CD4-positive, alpha-beta T cell (primary cell): ENCODE results near the gene GGTA1. TPM values are rescaled to one million over a fixed set of nuclear protein-coding genes. Genes with fewer than 3 reads are reported as not detected.

Source experiments
- ATAC-seq: fragments of 200-7000 bp; cut with Tn5 transposase; one replicate; pipeline ENCODE4 v1.10.0; 2022; ENCODE audit warnings: mild to moderate bottlenecking; ENCODE audit not compliant: poor library complexity
- CTCF ChIA-PET: fragments of 350-600 bp; sonication (Branson Sonifier 250); formaldehyde crosslinking; loops from one replicate; lab custom pipeline; 2021; ENCODE audit warnings: antibody characterized with exemption, inconsistent platforms; lab: Charles Lee
- POLR2A ChIA-PET: fragments of 350-600 bp; sonication (Branson Sonifier 250); formaldehyde crosslinking; loops from one replicate; lab custom pipeline; 2021; ENCODE audit warnings: antibody characterized with exemption, inconsistent platforms; lab: Charles Lee
- DNase-seq, 14 experiments: peaks; one replicate each; pipeline ENCODE4 v3.0.0-alpha.2; 2013 to 2020; ENCODE audit warnings: mixed read lengths in 2 of 14
- H3K27ac ChIP-seq, 2 donors: one replicate each; pipeline versions ENCODE4 v1.5.1 to v1.7.0; 2013; ENCODE audit warnings: low read length in 2 of 2, low read depth in 1 of 2, mild to moderate bottlenecking in 1 of 2
- H3K27me3 ChIP-seq, 2 experiments: 1 replicate in 1 of 2; 2 replicates in 1 of 2; pipeline versions ENCODE4 v1.6.1 to v1.7.0; 2013; ENCODE audit warnings: low read length in 2 of 2, control low read depth in 1 of 2, mild to moderate bottlenecking in 1 of 2, moderate library complexity in 1 of 2; ENCODE audit not compliant: insufficient read depth in 2 of 2, control insufficient read depth in 1 of 2
- H3K36me3 ChIP-seq: one replicate; pipeline ENCODE4 v1.6.1; 2013; ENCODE audit warnings: low read length, control low read depth; ENCODE audit not compliant: insufficient read depth
- H3K4me1 ChIP-seq: one replicate; pipeline ENCODE4 v1.6.1; 2013; ENCODE audit warnings: low read length, control low read depth; ENCODE audit not compliant: insufficient read depth
- H3K4me3 ChIP-seq: one replicate; pipeline ENCODE4 v1.5.1; 2013; ENCODE audit warnings: mild to moderate bottlenecking, low read length, moderate library complexity
- H3K9me3 ChIP-seq, 2 experiments: 1 replicate in 1 of 2; 2 replicates in 1 of 2; pipeline versions ENCODE4 v1.6.1 to v1.7.0; 2013; ENCODE audit warnings: low read length in 2 of 2, mild to moderate bottlenecking in 2 of 2, control low read depth in 1 of 2, moderate library complexity in 1 of 2; ENCODE audit not compliant: control insufficient read depth in 1 of 2, insufficient read depth in 1 of 2
- H3K27ac Mint-ChIP-seq: one replicate; pipeline ENCODE4 v1.8.0; 2020; ENCODE audit warnings: mixed read lengths
- H3K27me3 Mint-ChIP-seq: one replicate; pipeline ENCODE4 v1.8.0; 2021; ENCODE audit warnings: mixed read lengths
- H3K36me3 Mint-ChIP-seq: one replicate; pipeline ENCODE4 v1.8.0; 2021; ENCODE audit warnings: low read depth, mixed read lengths
- H3K4me1 Mint-ChIP-seq: one replicate; pipeline ENCODE4 v1.8.0; 2021; ENCODE audit warnings: low read depth, mixed read lengths
- H3K4me3 Mint-ChIP-seq: one replicate; pipeline ENCODE4 v1.8.0; 2020; ENCODE audit warnings: mild to moderate bottlenecking, mixed read lengths
- H3K9me3 Mint-ChIP-seq: one replicate; pipeline ENCODE4 v1.8.0; 2020; ENCODE audit warnings: mixed read lengths
- CTCF ChIP-seq: fragments of 200-600 bp; IDR thresholded peaks from one replicate; pipeline ENCODE4 v1.8.0; 2022; ENCODE audit warnings: antibody characterized with exemption, mild to moderate bottlenecking
- intact Hi-C, 2 experiments: fragments of 100-400 bp; cut with DNase I in 1 of 2; cut with micrococcal nuclease in 1 of 2; formaldehyde crosslinking; loops; one replicate each; pipeline versions ENCODE4 v1.15.1 to v1.9.0; 2023 to 2025; cut with DNase I, micrococcal nuclease
- total RNA-seq, 174 experiments: library from RNA in 2 of 174; stranded (reverse) in 2 of 174; gene quantifications; one replicate each; pipeline ENCODE4 v1.2.3 and lab custom pipeline; 2021 to 2026

Gene GGTA1
- total RNA-seq, 2 experiments from 2014 or later = not detected

- no peaks in the 10 kb centered on the region for H3K4me1 Mint-ChIP-seq
- H3K27me3 ChIP-seq = peaks cover 0 to 12% of the 10 kb centered on the region in 2 experiments
- DNase-seq = no peak
- H3K4me3 ChIP-seq = no peak overlapping the region
- no peak overlapping the region for H3K4me3 Mint-ChIP-seq
- H3K4me1 ChIP-seq = no peaks in the 10 kb centered on the region
- intact Hi-C loops = no loop called here
- TF ChIP-seq CTCF = no peak
- no peaks in the 10 kb centered on the region for H3K36me3 Mint-ChIP-seq
- H3K36me3 ChIP-seq = no peaks in the 10 kb centered on the region
- H3K9me3 ChIP-seq = no peaks in the 10 kb centered on the region
- CTCF ChIA-PET = no interaction called here
- no peak for ATAC-seq
- POLR2A ChIA-PET = no interaction called here
- H3K27ac Mint-ChIP-seq = no peak overlapping the region
- no peaks in the 10 kb centered on the region for H3K9me3 Mint-ChIP-seq
- H3K27me3 Mint-ChIP-seq = peaks cover 22% of the 10 kb centered on the region
- no peak overlapping the region for H3K27ac ChIP-seq
These were observed 23.5 kb downstream of the GGTA1 start for GRCh38 chr9:121476156-121476555.

DNA sequence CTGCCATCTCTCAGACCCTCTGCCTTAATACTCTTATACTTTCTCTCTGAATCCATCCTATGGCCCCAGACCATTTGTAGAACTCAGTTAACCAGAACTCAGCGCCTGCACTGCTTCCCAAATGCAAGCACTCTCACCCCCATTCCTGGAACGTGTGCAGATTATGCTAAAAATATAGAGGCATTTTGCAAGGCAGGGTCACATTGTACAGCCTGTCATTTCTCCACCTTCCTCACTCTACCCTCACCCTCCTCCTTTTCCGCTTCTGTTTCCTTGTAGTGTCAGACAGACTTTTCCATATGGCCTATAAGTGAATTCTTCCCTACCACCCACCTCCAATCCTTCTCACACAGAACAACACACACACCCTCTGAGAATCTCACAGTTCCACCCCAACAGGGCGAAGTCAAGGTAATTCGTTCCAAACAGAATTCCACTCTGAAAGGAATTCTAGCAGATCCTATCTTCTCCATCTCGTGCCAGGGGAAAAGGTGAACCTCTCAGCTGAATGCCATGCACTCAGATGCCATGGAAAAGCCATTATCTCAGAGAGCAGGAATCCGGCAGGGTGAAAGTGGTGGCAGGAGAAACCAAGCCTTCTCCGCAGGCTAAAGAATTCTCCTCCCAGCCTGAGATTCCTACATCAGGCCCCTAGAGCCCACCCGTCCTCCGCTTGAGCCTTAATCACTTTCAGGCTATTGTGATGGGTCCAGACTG is 25.3 kb downstream of the GGTA1 start:
- H3K27me3 ChIP-seq = peaks cover 0 to 15% of the 10 kb centered on the region in 2 experiments

DNA sequence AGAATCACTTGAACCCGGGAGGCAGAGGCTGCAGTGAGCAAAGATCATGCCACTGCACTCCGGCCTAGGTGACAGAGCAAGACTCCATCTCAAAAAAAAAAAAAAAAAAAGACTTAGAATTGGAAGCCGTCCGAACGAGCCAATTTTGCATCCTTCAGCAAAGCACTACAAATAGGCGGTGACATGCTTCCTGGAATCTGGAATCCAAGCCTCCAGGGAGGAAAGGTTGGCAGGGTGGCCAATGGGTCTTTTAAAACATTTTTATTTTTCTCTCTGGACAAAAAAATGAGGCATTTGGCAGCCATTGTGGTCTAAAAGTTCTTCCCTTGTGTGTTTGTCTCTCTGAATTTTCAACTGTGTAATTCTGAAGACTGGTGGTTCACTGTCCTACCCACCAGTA is 26.4 kb downstream of the GGTA1 start:
- Histone ChIP-seq H3K27me3 (peaks cover 0 to 17% of the 10 kb centered on the region in 2 experiments), H3K9me3 (no peaks in the 10 kb centered on the region), H3K27ac (no peak overlapping the region), H3K4me3 (no peak overlapping the region), H3K4me1 (no peaks in the 10 kb centered on the region), H3K36me3 (no peaks in the 10 kb centered on the region)
- no peaks in the 10 kb centered on the region for H3K9me3 Mint-ChIP-seq
- no peaks in the 10 kb centered on the region for H3K36me3 Mint-ChIP-seq
- peaks cover 40% of the 10 kb centered on the region for H3K27me3 Mint-ChIP-seq
- no peak overlapping the region for H3K4me3 Mint-ChIP-seq
- H3K27ac Mint-ChIP-seq = no peak overlapping the region
- CTCF ChIA-PET = no interaction called here
- ATAC-seq (no peak), DNase-seq (no peak)
- no peak for TF ChIP-seq CTCF
- intact Hi-C loops = no loop called here
- H3K4me1 Mint-ChIP-seq = no peaks in the 10 kb centered on the region
- POLR2A ChIA-PET = no interaction called here

More for the DNA sequence above, 25.3 kb downstream of the GGTA1 start:
- H3K4me3 Mint-ChIP-seq = no peak overlapping the region
- ATAC-seq = no peak
- intact Hi-C loops = no loop called here
- no peak for TF ChIP-seq CTCF
- ChIA-PET CTCF (no interaction called here), POLR2A (no interaction called here)
- no peak overlapping the region for H3K27ac Mint-ChIP-seq
- H3K9me3 Mint-ChIP-seq = no peaks in the 10 kb centered on the region
- H3K4me1 ChIP-seq = no peaks in the 10 kb centered on the region
- H3K4me1 Mint-ChIP-seq = no peaks in the 10 kb centered on the region
- no peak for DNase-seq
- H3K27ac ChIP-seq = no peak overlapping the region
- H3K36me3 ChIP-seq = no peaks in the 10 kb centered on the region
- no peak overlapping the region for H3K4me3 ChIP-seq
- no peaks in the 10 kb centered on the region for H3K9me3 ChIP-seq
- peaks cover 30% of the 10 kb centered on the region for H3K27me3 Mint-ChIP-seq
- no peaks in the 10 kb centered on the region for H3K36me3 Mint-ChIP-seq
